Stomach (tissue), 4 donors: ENCODE data around the gene MOCS2.

Experiments
- CTCF ChIP-seq, 7 experiments: fragments of 450-650 bp in 4 of 7; fragments of 200-600 bp in 3 of 7; sonication (generic) in 3 of 7; IDR thresholded peaks; one replicate each; pipeline ENCODE4 v1.5.1; 2016 to 2019; ENCODE audit warnings: antibody characterized with exemption in 7 of 7, control low read depth in 2 of 7, mild to moderate bottlenecking in 1 of 7
- POLR2AphosphoS5 ChIP-seq, 3 donors: sonication (generic); formaldehyde crosslinking; IDR thresholded peaks; one replicate each; pipeline ENCODE4 v1.6.1; 2016; ENCODE audit warnings: antibody characterized with exemption in 3 of 3

GRCh38 chr5:53069626-53070025 lies 39.9 kb downstream of the MOCS2 start:
- no peak for TF ChIP-seq POLR2AphosphoS5 (IDR thresholded peaks at IDR 0.05)
- no peak for TF ChIP-seq CTCF (IDR thresholded peaks at IDR 0.05)
